Measurements from ENCODE around the gene FAM32A. TPM values are rescaled to one million over a fixed set of nuclear protein-coding genes. Genes with fewer than 3 reads are reported as not detected.

FAM32A gene
- total and polyA plus RNA-seq, 2 donors (not counting 1 experiment from before 2014, with no cell fraction given): 106 to 141 TPM

- peaks cover 49% of the 10 kb centered on the region for H3K36me3 ChIP-seq (ENCODE audit: control insufficient read depth, insufficient read depth, low read length)
- H3K4me3 ChIP-seq (replicated peaks in 1 of 4; ENCODE audit: control extremely low read depth in 1 of 4, insufficient read depth in 1 of 4, low read depth in 3 of 4, low read length in 4 of 4): no peak overlapping the region
- no peak overlapping the region for H3K4me2 ChIP-seq (ENCODE audit: extremely low read depth, insufficient read depth, low read length)
- H3K79me2 ChIP-seq (ENCODE audit: control insufficient read depth, insufficient read depth, low read length): peaks cover 16% of the 10 kb centered on the region
- H2AFZ ChIP-seq (ENCODE audit: low read length): no peak overlapping the region
- DNase-seq (ENCODE audit: low read depth in 2 of 2): no peak
- H3K9ac ChIP-seq (ENCODE audit: insufficient read depth, low read length): no peak overlapping the region
- no peak overlapping the region for H3K27ac ChIP-seq (ENCODE audit: insufficient read depth, low read length)
- TF ChIP-seq CTCF (conservative IDR thresholded peaks at IDR 0.05 in 1 of 2, IDR thresholded peaks at IDR 0.05 in 1 of 2; ENCODE audit: low read depth in 1 of 2, low read length in 2 of 2) (no peak), EZH2 (IDR thresholded peaks at IDR 0.05; ENCODE audit: low read length, missing control alignments) (no peak)
- no peaks in the 10 kb centered on the region for H3K4me1 ChIP-seq (ENCODE audit: control insufficient read depth, extremely low read depth, insufficient read depth, low read length)
- no peaks in the 10 kb centered on the region for H3K9me3 ChIP-seq (ENCODE audit: control insufficient read depth, insufficient read depth, low read depth, low read length)
- H3K27me3 ChIP-seq (ENCODE audit: control insufficient read depth, insufficient read depth, low read length): no peaks in the 10 kb centered on the region
- H4K20me1 ChIP-seq (ENCODE audit: control insufficient read depth, extremely low read depth, insufficient read depth, low read length): no peaks in the 10 kb centered on the region
These were observed 43.6 kb downstream of the FAM32A start for GRCh38 chr19:16228637-16229321.

DNA sequence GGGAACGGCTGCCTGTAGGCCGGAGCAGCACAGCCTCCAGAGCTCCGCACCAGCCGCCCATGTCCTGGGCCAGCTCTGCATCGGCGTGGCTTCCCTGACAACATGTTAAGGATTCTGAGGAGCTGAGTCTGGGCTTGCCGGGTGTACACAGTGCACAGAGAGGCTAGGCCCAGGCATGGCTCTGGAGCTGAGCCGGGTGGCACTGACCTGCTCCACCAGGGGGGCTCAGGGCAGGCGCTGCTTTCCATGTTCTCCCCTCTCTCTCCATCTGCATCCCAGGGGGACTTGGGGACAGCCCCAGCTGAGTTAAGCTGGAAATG, 44.1 kb downstream of the FAM32A start:
- Histone ChIP-seq H3K9me3 (ENCODE audit: control insufficient read depth, insufficient read depth, low read depth, low read length) (no peaks in the 10 kb centered on the region), H3K36me3 (ENCODE audit: control insufficient read depth, insufficient read depth, low read length) (peaks cover 50% of the 10 kb centered on the region), H3K79me2 (ENCODE audit: control insufficient read depth, insufficient read depth, low read length) (peaks cover 11% of the 10 kb centered on the region), H4K20me1 (ENCODE audit: control insufficient read depth, extremely low read depth, insufficient read depth, low read length) (no peaks in the 10 kb centered on the region), H3K27me3 (ENCODE audit: control insufficient read depth, insufficient read depth, low read length) (no peaks in the 10 kb centered on the region), H3K9ac (ENCODE audit: insufficient read depth, low read length) (no peak overlapping the region), H3K4me2 (ENCODE audit: extremely low read depth, insufficient read depth, low read length) (no peak overlapping the region), H3K4me3 (replicated peaks in 1 of 4; ENCODE audit: control extremely low read depth in 1 of 4, insufficient read depth in 1 of 4, low read depth in 3 of 4, low read length in 4 of 4) (no peak overlapping the region), H3K27ac (ENCODE audit: insufficient read depth, low read length) (no peak overlapping the region), H2AFZ (ENCODE audit: low read length) (no peak overlapping the region), H3K4me1 (ENCODE audit: control insufficient read depth, extremely low read depth, insufficient read depth, low read length) (no peaks in the 10 kb centered on the region)
- TF ChIP-seq EZH2 (IDR thresholded peaks at IDR 0.05; ENCODE audit: low read length, missing control alignments) (no peak), CTCF (conservative IDR thresholded peaks at IDR 0.05 in 1 of 2, IDR thresholded peaks at IDR 0.05 in 1 of 2; ENCODE audit: low read depth in 1 of 2, low read length in 2 of 2) (no peak)
- no peak for DNase-seq (ENCODE audit: low read depth in 2 of 2)

GRCh38 chr19:16232127-16232526, 46.9 kb downstream of the FAM32A start:
- Histone ChIP-seq H3K27ac (ENCODE audit: insufficient read depth, low read length) (no peak overlapping the region), H3K36me3 (ENCODE audit: control insufficient read depth, insufficient read depth, low read length) (peaks cover 51% of the 10 kb centered on the region), H2AFZ (ENCODE audit: low read length) (no peak overlapping the region), H3K9me3 (ENCODE audit: control insufficient read depth, insufficient read depth, low read depth, low read length) (no peaks in the 10 kb centered on the region), H3K79me2 (ENCODE audit: control insufficient read depth, insufficient read depth, low read length) (no peaks in the 10 kb centered on the region), H3K4me3 (replicated peaks in 1 of 4; ENCODE audit: control extremely low read depth in 1 of 4, insufficient read depth in 1 of 4, low read depth in 3 of 4, low read length in 4 of 4) (no peak overlapping the region), H3K4me1 (ENCODE audit: control insufficient read depth, extremely low read depth, insufficient read depth, low read length) (no peaks in the 10 kb centered on the region), H3K9ac (ENCODE audit: insufficient read depth, low read length) (no peak overlapping the region), H4K20me1 (ENCODE audit: control insufficient read depth, extremely low read depth, insufficient read depth, low read length) (no peaks in the 10 kb centered on the region), H3K27me3 (ENCODE audit: control insufficient read depth, insufficient read depth, low read length) (no peaks in the 10 kb centered on the region), H3K4me2 (ENCODE audit: extremely low read depth, insufficient read depth, low read length) (no peak overlapping the region)
- TF ChIP-seq CTCF (conservative IDR thresholded peaks at IDR 0.05 in 1 of 2, IDR thresholded peaks at IDR 0.05 in 1 of 2; ENCODE audit: low read depth in 1 of 2, low read length in 2 of 2) (no peak), EZH2 (IDR thresholded peaks at IDR 0.05; ENCODE audit: low read length, missing control alignments) (no peak)
- no peak for DNase-seq (ENCODE audit: low read depth in 2 of 2)
